C4-2B (cell line): ENCODE data around the gene OR8B2.

Source experiments
- CTCF ChIP-seq: fragments of 450-650 bp; conservative IDR thresholded peaks from 2 replicates; pipeline ENCODE4 v1.5.1; 2017; ENCODE audit warnings: mild to moderate bottlenecking
- ZFX ChIP-seq: fragments of 450-650 bp; IDR thresholded peaks from 2 replicates; pipeline ENCODE4 v1.6.1; 2017

GRCh38 chr11:124346311-124346955 lies 37.9 kb downstream of the OR8B2 start:
- TF ChIP-seq CTCF: no peak
- no peak for TF ChIP-seq ZFX
